Measurements from ENCODE around the gene PRKCG.

PRKCG gene

GRCh38 chr19:53872762-53873161 is 9.2 kb upstream of the PRKCG start:
- DNase-seq (ENCODE audit: low spot score) = no peak

- no peak for DNase-seq (ENCODE audit: low spot score)
Observed at GRCh38 chr19:53873773-53874605, 8.0 kb upstream of the PRKCG start.

- no peak for DNase-seq (ENCODE audit: low spot score)
Observed at GRCh38 chr19:53874606-53874990, 7.4 kb upstream of the PRKCG start.

- no peak for DNase-seq (ENCODE audit: low spot score)
Observed at GRCh38 chr19:53875602-53876325, 6.2 kb upstream of the PRKCG start.

DNA sequence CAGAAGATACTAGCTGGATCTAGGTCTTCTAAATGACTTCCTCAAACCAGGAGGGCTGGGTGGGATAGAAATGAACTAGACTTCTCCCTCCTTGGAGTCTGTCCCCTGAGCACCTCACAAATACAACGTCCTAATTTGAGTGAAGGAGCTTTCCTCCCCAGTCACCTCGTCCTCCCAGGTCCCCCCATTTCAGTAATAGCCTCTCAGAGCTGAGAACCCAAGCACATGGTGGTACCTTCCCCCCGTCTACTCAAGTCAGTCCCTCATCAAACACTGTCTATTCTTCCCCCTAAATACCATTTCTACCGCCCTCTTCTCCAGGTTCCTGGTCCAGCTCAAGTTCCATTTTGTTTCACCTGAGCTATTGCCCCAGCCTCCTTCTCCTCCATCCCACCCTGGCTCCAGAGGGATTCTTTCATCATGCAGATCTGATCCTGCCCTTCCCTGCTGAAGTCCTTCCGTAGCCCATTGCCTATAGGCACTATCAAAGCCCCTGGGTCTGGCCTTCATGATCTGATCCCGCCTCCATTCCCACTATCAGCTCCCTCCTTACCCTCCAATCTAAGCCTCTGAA is 5.3 kb upstream of the PRKCG start:
- DNase-seq (ENCODE audit: low spot score) = no peak

DNA sequence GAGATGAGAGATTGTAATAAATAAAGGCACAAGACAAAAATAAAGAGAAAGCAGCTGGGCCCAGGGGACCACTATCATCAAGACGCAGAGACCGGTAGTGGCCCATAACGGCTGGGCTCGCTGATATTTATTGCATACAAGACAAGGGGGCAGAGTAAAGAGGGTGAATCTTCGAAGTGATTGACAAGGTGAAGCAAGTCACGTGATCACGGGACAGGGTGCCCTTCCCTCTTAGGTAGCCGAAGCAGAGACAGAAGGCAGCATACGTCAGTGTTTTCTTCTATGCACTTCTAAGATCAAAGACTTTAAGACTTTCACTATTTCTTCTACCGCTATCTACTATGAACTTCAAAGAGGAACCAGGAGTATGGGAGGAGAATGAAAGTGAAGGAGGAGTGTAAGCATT is 4.6 kb upstream of the PRKCG start:
- DNase-seq (ENCODE audit: low spot score) = no peak

DNA sequence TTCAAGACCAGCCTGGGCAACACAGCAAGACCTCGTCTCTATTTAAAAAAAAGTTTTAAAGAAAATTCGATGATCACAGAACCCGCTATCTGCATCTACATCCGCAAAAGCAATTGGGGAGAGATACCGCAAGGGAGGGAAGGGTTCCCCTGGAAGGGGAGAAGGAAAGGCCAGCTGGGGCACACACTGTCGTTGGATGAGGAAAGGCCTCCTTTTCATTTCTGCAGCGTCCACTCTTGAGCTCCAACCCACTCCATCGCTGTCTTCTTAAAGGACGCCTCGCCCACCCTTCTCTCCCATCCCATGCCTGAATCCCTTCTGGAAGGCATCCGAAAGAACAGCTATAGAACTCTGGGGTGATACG is 3.2 kb upstream of the PRKCG start:
- no peak for DNase-seq (ENCODE audit: low spot score)

- DNase-seq (ENCODE audit: low spot score) = peak; percentile 98
Observed at GRCh38 chr19:53879140-53880081, 2.6 kb upstream of the PRKCG start.

- no peak for DNase-seq (ENCODE audit: low spot score)
Observed at GRCh38 chr19:53880711-53881481, 1.1 kb upstream of the PRKCG start.

- no peak for DNase-seq (ENCODE audit: low spot score)
Observed at GRCh38 chr19:53882391-53883050, 524 bp downstream of the PRKCG start.

DNA sequence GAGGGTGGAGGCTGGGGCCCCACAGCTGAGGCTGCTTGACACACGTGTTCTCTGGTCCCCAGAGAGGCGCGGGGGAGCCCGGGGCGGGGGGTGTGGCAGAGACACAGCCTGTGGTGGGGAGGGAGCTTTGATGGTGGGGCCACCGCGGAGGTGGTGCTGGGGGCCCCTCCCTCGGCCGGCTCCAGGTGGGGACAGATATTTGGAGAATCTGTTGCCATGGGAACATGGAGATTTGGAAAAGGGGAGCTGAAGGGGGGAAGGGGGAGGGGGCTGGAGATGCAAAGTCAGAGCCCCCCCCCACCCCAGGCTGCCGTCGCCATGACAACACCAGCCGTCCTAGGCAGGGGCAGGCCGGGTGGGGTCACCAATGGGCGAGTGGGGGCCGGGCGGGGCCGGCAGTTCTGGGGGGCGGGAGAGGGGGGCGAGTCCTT is 1.2 kb downstream of the PRKCG start:
- DNase-seq (ENCODE audit: low spot score) = no peak

DNA sequence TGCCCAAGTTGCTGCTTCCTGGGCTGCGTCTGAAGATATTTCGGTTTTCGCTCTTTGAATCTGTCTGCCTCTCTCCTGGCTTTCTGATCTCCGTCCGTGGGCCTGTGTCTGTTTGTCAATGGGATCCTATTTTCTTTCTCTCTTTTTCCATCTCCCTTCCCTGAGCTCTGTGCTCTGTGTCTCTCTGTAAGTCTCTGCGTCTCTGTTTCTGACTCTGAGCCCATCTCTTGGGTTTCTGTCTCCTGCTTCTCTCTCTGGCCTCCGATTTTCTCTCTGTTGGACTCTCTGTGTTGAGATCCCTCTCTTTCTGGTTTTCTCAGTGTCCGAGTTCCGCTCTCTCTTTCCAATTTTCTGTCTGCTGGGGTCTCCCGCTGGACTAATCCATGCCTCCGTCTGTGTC is 1.7 kb downstream of the PRKCG start:
- no peak for DNase-seq (ENCODE audit: low spot score)

GRCh38 chr19:53884256-53884655 is 2.3 kb downstream of the PRKCG start:
- DNase-seq (ENCODE audit: low spot score) = no peak

DNA sequence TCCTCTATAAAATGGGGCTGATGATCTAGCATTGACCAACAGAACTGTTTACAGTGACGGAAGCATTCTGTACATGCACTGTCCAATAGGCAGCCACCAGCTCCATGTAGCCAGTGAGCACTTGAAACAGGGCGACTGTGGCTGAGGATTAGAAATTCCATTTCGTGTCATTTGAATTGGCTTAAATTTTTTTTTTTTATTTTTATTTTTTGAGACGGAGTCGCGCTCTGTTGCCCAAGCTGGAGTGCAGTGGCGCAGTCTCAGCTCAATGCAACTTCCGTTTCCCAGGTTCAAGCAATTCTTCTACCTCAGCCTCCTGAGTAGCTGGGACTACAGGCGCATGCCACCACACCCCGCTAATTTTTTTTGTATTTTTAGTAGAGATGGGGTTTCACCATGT is 3.0 kb downstream of the PRKCG start:
- no peak for DNase-seq (ENCODE audit: low spot score)

DNA sequence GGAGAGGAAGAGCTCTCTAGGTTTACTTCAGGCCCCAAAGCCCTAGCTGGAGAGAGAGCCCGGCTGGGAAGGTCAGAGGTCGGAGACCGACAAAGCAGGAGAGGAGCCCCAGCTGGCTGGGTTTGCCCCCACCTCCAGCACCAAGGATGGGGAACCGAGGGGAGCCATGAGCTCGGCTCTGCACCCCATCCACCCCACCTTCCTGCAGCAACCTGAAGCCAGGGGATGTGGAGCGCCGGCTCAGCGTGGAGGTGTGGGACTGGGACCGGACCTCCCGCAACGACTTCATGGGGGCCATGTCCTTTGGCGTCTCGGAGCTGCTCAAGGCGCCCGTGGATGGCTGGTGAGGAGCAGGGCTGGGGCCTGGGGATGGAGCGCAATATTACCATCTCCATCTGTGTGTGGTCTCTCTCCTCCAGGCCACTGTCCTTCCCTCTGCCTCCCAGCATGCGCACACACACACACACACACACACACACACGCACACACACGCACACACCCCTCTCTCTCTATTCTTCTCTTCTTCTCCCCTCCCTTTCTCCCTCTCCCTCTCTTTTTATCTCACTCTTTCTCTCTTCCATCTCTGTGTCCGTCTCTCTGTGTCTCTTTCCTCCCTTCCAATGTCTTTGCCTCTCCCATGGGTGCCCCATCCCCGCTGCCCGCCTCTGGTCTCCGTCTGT is 10.4 kb downstream of the PRKCG start:
- DNase-seq (ENCODE audit: low spot score) = no peak

- DNase-seq (ENCODE audit: low spot score) = no peak
Observed at GRCh38 chr19:53892981-53893325, 11.0 kb downstream of the PRKCG start.

DNA sequence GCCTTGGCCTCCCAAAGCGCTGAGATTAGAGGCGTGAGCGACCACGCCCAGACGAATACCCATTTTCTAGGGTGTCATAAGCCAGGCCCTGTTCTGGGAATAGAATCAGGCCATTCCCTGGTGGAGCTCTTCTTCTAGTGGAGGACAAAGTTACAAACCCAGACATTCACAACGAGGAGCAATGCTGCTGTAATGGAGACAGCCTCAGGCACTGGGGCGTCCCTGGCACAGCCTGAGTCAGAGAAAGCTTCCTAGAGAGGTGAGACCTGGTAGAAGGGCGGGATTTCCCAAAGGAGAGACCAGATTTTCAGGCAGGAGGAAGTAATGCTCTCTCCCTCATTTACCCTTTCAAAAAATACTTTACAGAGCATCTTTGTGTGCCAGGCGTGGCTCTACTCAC is 12.7 kb downstream of the PRKCG start:
- DNase-seq (ENCODE audit: low spot score) = no peak

- DNase-seq (ENCODE audit: low spot score) = no peak
Observed at GRCh38 chr19:53896682-53897081, 14.7 kb downstream of the PRKCG start.

GRCh38 chr19:53897459-53897858 is 15.5 kb downstream of the PRKCG start:
- no peak for DNase-seq (ENCODE audit: low spot score)

DNA sequence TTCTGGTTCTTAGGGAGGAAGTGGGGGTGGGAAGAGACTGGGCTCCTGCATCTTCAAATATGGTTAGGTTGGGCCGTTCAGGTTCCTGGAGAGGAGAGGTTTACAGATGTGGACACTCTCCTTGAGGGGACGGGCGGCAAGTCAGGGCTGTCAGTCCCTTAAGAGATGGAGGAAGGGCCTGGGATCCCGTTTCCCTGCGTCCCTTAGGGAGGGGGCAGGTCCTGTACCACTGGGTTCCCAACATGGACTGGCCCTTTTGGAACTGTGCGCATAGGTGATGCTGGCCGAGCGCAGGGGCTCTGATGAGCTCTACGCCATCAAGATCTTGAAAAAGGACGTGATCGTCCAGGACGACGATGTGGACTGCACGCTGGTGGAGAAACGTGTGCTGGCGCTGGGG is 16.2 kb downstream of the PRKCG start:
- no peak for DNase-seq (ENCODE audit: low spot score)
